GM18498 (cell line): ENCODE measurements around the gene DPY19L3.
"Not testable (repeated sequence)": the region's sequence is repeated elsewhere in the genome, so short reads cannot be mapped to it uniquely, and the experiment has no call there.

ENCODE experiments used
- ATAC-seq: cut with Tn5 transposase; IDR thresholded peaks from one replicate; pipeline ENCODE4 v1.9.1; 2021; ENCODE audit warnings: mild to moderate bottlenecking, moderate library complexity; ENCODE audit not compliant: unreplicated experiment

DPY19L3 gene, protein sequence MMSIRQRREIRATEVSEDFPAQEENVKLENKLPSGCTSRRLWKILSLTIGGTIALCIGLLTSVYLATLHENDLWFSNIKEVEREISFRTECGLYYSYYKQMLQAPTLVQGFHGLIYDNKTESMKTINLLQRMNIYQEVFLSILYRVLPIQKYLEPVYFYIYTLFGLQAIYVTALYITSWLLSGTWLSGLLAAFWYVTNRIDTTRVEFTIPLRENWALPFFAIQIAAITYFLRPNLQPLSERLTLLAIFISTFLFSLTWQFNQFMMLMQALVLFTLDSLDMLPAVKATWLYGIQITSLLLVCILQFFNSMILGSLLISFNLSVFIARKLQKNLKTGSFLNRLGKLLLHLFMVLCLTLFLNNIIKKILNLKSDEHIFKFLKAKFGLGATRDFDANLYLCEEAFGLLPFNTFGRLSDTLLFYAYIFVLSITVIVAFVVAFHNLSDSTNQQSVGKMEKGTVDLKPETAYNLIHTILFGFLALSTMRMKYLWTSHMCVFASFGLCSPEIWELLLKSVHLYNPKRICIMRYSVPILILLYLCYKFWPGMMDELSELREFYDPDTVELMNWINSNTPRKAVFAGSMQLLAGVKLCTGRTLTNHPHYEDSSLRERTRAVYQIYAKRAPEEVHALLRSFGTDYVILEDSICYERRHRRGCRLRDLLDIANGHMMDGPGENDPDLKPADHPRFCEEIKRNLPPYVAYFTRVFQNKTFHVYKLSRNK

DNA sequence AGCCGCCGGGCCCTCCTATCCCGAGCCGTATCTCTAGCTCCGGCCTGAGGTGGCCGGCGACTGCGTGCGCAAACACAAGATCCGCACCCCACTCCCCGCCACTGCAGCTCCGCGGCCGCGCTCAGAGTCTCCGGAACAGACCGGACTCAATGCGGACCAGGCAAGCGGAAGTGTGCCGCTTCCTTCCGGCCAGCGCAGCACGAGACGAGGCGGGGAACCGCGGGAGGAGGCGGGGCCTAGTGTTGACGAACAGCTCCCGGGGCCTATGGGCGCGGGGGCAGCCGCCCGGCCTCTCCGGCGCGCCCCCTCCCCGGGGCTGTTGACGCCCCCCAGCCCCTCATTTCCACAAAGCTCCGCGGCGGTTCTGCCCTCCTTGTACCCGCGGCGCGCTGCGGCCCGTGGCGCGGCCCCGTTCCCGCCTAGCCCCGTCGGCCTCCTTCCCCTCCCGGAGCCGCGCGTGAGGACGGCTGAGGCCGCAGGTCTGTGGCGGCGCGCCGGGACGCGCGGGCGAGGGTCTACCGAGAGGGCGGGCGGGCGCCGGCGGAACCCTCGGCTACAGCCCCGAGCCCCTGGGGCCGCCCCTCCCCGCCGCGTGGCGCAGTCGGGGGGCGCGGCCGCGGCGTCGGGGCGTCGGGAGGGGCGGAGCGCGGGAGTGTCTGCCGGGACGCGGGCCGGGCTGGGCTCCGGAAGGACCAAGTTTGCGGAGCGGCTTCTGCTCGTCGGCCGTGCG is at the start of gene DPY19L3:
DPY19L3 (plus strand) TSS at position 340 of the 730 bp plus-strand sequence. CDS start 2,484 bp downstream, outside the sequence.
- peak; percentile 95 for ATAC-seq

DNA sequence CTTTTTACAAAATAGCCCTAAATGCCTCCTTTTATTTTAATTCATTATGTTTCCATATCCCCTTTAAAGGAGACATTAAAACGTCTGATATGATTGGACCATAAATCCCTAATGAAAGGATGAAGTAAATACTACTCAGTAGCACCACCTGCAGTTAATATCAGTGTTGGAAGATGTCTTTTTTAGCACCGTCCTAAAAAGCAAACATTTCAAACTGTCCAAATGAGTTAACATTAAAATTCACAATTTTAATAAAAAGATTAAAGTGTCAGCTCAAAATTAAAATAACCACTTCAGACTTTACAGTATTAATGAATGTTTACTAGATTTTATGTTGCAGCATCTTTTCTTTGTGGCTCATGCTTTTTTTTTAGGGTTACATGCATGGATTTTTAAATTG is 47.9 kb upstream of the DPY19L3 start:
- ATAC-seq: no peak

DNA sequence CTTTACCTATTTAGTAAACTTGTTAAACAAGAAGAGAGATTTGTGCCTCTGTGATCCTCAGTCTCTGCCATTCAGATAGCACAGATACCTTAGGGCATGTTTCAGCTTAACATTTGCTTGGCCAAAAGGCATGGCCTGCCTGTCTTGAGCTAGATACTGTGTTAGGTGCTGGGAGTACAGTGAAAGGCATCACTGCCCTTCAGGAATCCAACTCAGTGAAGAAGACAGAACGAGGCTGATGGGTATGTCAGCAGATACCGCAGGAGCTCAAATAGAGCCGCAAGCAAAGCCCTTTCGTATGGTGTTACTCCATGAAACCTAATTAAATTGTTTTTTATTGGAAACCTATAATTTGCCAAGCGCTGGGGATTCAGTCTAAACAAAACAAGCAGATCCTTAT is 47.2 kb upstream of the DPY19L3 start:
- ATAC-seq: no peak

DNA sequence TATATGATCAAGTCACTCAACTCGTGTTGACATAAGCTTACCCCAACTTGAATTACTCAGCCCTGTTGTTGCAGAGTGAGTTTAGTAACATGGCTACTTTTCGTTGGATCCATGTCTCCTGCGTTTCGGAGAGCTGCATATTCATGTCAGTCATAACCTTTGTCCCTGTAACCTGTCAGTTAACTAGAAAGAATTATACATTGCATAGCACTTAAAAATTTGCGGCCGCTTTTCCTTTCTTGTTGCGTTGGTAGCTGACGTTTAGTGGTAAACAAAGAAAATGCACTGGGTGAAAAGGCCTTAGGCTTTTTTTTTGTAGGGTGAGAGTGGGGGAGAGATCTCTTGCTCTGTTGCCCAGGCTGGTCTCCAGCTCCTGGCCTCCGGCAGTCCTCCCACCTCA is 46.0 kb upstream of the DPY19L3 start:
- no peak for ATAC-seq

DNA sequence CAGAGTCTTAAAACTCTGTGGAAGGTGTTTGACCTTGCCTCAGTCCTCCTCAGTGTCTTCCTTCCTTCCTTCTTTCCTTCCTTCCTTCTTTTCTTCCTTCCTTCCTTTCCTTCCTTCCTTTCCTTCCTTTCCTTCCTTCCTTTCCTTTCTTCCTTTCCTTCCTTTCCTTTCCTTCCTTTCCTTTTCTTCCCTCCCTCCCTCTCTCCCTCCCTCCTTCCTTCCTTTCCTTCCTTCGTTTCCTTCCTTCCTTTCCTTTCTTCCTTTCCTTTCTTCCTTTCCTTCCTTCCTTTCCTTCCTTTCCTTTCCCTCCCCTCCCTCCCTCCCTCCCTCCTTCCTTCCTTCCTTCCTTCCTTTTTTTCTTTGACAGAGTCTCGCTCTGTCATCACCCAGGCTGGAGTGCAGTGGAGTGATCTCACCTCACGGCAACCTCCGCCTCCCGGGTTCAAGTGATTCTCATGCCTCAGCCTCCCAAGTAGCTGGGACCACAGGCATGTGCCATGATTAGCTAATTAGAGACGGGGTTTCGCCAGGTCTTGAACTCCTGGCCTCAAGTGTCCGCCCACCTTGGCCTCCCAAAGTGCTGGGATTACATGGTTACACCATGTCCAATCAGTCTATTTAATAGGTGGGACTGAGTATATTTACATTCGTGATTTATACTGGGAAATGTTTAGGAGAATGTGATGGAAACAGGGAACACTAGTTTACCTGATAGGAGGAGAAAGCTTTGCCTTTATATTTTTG is 43.8 kb upstream of the DPY19L3 start:
- ATAC-seq: no peak

DNA sequence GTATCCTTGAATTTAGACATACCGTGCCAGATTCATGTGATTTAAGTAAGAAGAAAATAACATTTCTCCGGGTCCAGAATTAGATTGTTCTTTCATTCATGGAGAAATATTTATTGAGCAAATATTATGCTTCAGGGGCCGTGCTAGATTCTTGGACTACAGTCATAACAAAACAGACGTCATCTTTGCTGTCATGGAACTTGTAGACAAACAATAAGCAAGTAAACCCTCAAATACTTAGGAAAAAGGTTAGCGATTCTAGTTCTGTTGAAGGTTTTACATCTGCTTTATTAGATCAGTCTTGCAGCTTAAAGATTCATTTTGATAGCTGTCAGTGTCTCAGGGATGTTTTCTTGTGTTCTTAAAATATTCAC is 43.3 kb upstream of the DPY19L3 start:
- ATAC-seq: no peak

DNA sequence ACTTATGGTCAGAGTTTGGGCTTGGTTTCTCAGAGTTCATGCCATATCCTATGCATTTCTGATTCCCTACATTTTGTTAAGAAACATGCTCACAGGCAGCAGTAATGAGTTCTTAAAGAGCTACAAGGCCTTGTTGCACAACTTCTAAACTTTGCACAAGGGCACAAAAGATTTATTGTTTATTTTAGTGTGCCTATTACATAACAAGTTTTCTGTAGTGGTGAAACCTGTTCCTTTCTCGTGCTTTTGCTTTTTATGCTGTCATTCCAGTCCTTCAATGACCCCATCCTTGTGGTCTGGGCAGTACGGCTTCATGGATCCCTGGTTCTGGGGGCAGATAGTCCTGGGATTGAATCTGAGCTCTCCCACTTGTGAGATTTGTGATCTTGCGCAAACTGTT is 42.4 kb upstream of the DPY19L3 start:
- ATAC-seq: no peak

DNA sequence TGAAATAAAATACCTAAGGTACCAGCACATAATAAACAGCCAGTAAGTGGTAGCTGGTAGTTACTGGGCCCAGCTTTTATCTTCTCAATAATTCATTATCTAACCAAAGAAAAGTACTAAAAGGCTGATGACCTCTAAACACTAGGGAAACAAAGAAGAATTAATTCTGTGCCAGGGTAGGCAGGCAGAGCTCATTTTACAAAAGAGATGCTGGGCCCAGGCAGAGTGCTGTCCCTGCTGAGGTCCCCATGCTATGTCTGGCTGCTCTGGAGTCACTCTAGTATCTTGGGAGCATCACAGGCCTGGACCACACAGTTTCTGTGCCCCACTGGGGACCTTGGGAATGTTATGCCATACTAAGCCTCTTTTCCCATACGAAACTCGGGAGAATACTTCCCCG is 41.9 kb upstream of the DPY19L3 start:
- ATAC-seq: no peak

DNA sequence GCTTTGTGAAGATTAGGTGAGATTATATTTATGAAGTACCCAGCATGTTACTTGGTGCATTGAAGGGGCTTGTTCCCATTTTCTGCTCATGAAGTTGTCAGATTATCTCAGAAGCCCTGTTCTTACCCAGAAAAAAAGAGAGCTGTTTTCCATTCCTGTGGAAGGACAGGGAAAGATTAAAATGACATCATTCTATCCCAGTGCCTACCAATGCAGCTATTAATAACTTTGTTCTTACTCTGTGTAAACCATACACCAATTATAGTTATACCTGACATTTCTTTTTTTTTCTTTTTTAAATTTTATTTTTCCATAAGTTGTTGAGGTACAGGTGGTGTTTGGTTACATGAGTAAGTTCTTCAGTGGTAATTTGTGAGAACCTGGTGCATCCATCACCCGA is 41.5 kb upstream of the DPY19L3 start:
- no peak for ATAC-seq

DNA sequence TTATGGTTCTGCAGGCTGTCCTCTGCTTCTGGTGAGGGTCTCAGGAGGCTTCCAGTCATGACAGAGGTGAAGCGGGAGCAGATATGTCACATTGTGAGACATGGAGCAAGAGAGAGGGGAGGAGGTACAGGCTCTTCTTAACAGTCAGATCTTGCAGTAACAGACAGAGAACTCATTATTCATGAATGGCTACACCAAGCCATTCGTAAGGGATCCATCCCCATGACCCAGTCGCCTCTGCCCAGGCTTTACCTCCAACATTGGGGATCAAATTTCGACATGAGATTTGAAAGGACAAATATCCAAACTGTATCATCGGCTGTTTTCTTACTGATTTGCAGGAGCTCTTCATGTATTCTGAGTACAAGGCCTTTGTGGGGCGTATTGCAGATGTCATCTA is 38.5 kb upstream of the DPY19L3 start:
- ATAC-seq: no peak

DNA sequence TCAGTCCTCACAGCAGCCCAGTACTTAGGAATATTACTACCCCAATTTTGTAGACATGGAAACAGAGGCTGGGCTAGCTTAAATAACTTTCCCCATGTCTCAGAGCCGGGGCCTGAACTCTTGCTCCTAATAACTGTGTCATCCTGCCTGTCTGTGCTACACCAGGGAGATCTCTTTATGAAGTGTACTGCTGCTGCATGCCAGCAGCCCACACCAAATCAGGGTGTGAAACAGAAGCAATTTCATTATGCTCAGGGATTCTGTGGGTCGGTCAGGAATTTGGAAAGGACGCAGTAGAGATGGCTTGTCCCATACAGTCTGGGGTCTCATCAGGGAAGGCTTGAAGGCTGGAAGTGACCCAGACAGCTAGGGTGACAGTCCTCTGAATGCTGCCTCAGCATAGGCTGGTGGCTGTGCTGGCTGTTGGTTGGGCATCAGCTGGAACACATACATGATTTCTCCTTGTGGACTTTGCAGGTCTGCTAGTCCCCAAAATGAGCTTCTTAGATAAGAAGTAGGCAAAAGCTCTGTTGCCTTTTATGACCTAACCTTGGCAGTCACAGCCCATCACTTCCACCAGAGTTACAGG is 37.5 kb upstream of the DPY19L3 start:
- ATAC-seq: no peak

DNA sequence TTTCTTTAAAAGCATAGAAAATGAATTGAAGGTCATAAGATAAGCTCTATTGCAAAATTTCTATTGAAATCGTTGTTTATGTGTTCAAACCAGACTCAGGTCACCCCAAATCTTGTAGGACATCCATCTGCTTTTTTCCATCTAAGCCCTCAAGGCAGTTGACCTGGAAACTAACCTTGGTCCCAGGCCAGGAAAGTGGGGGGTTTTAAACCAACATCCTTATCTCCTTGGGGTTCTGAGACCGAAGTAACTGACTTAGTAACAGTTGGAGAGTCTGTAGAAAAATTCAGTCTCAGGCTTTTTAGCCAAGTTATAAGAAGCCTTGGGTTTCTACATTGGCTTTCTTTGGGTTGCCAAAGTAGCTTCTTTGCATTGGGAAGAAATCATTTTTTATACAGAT is 36.8 kb upstream of the DPY19L3 start:
- no peak for ATAC-seq

DNA sequence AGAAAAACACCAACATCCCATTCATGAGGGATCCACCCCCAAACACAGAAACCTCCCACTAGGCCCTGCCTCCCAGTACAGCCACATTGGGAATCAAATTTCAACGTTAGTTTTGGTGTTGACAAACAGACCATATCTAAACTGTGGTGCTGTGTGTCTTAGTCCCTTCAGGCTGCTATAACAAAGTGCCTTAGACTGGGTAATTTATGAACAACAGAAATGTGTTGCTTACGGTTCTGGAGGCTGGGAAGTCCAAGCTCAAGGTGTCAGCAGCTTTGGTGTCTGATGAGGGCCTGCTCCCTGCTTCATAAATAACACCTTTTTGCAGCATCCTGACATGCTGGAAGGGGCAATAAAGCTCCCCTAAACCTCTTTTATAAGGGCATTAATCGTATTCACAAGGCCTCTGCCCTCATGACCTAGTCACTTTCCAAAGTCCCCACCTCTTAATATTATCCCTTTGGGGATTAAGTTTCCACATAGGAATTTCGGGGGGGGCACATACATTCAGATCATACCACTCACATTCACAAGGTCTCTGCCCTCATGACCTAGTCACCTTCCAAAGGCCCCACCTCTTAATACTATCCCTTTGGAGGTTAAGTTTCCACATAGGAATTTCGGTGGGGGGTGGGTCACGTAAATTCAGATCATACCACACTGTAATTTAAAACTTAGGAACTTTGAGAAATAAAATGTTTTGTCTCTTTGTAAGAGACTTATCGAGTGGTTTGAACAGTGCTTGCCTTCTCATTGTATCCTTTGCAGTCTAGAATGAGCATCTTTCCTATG is 32.6 kb upstream of the DPY19L3 start:
- ATAC-seq: no peak

DNA sequence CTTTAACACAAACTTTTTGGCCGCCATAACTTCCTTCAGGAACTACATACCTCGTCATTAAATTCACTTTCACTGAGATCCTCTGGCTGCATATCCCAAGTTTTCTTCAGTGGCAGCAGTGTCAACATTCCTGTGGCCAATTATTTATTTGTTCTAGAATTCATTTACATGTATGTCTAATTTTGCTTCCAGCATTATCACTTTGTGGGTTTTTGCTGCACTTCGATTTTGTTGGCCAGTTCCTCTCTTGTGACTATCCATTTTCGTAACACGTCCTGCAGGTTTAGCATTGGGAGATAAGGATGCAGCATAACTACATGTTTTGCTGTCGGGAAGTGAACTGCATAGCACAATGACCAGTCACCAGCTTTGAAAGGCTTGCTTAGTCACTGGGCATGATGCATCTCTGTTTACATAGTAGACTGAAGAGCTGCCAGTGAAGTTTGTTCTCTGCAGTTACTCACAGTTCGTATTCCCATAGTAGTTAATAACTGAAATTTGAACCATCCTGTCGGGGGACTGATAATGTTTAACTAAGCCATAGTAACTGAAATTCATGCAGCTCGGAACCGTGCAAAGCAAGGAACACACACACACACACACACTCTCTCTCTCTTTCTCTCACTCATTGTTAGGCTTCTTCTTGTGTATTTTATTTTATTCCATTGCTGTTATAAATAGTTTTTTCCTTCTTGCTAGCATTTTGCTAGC is 31.8 kb upstream of the DPY19L3 start:
- no peak for ATAC-seq

DNA sequence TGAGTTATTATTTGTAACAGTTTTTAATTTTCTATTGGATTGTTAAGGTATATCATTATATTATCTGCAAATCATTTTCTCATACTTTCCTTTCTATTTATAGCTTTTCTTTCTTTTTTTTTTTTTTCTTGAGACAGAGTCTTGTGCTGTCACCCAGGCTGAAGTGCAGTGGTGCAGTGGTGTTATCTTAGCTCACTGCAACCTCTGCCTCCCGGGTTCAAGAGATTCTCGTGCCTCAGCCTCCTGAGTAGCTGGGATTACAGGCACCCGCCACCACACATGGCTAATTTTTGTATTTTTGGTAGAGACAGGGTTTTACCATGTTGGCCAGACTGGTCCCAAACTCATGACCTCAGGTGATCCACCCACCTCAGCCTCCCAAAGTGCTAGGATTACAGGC is 31.2 kb upstream of the DPY19L3 start:
- not testable (repeated sequence) for ATAC-seq

DNA sequence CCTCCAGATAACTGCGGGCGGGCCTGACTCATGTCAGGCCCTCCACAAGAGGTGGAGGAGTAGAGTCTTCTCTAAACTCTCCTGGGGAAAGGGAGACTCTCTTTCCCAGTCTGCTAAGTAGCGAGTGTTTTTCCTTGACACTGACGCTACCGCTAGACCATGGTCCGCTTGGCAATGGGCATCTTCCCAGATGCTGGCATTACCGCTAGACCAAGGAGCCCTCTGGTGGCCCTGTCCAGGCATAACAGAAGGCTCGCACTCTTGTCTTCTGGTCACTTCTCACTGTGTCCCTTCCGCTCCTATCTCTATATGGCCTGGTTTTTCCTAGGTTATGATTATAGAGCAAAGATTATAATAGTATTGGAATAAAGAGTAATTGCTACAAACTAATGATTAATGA is 28.5 kb upstream of the DPY19L3 start:
- not testable (repeated sequence) for ATAC-seq

DNA sequence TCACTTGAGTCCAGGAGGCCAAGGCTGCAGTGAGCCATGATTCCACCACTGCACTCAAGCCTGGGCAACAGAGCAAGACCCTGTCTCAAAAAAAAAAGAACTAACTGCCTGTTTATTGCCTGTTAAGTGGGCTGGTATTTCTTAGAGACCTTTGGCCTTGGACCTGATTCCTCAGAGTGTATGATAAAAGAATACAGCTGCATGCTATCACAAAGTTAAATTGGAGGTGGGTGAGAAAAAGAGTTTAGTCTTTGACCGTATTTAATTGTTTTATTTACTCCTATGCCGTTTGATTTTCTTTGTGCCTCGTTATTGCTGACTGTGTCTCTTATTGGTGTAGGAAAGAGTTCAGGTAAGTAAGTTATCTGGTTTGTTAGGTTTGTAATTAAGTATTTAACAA is 25.3 kb upstream of the DPY19L3 start:
- ATAC-seq: no peak

DNA sequence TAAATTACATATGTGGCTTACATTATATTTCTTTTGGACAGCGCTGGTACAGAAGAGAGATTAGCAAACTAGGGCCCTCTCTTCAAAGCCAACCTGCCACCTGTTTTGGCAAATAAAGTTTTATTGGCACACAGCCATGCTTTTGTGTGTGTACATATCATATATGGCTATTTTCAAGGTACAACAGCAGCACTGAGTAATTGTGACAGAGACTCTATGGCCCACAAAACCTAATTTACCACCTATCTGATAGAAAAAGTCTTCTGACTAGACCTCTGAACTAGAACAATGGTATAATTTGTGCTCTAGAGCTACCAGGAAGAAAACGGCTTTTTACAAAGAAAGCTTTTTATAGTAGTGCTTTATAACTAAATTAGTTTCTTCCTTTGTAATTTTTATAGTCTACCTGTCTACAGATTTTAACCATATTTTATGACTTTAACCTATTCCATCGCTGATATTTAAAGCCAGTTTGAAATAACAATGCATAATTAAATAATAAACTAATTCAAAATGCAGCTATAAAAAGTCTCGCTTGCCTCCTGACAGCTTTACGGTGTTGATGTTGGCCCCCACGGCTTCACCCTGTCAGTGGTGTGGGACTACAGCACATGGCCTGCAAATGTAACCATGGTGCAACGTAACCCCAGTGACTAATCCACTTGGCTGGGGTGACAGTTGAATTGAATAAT is 17.7 kb upstream of the DPY19L3 start:
- no peak for ATAC-seq

DNA sequence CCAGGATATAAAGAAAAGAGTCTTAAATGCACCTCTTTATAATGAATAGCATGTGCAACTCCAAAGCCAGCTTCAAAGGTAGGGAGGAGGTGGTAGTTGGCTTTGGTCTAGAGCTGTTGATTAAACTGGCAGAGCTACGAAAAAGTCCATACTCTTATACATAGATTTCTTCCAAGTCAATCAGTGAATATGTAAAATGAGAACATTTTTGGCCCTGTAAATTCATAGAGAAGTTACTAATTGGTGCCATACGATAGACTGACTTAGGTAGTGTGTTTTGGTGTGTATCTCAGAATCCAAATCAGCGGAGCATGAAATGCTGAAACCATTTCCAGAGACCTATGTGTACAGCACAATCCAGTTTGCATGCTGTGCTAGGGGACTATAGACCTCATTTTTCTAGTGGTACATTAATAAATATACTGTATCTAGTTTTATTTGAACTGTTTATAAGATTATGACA is 17.1 kb upstream of the DPY19L3 start:
- no peak for ATAC-seq
